NCI-H146 (cell line): ENCODE results near the gene VIT.

ENCODE experiments used
- DNase-seq: peaks from one replicate; lab custom pipeline; 2025; lab: John Stamatoyannopoulos, UW

The VIT gene

GRCh38 chr2:36859366-36859792 is 162.9 kb downstream of the VIT start:
- no peak for DNase-seq

GRCh38 chr2:36861896-36862295 is 165.4 kb downstream of the VIT start:
- DNase-seq = no peak
